Measurements from ENCODE around the gene ANKRD17. TPM values are rescaled to one million over a fixed set of nuclear protein-coding genes. Genes with fewer than 3 reads are reported as not detected.

The ANKRD17 gene
- total and polyA plus RNA-seq, 5 donors = 9.6 to 59.4 (median 52.3) TPM

GRCh38 chr4:73080789-73081188 is 177.8 kb downstream of the ANKRD17 start:
- Histone ChIP-seq H3K4me3 (ENCODE audit: low read length) (no peak overlapping the region), H3K4me1 (ENCODE audit: control insufficient read depth, insufficient read depth, low read length) (no peaks in the 10 kb centered on the region), H3K27me3 (ENCODE audit: control insufficient read depth, insufficient read depth) (no peaks in the 10 kb centered on the region), H3K27ac (ENCODE audit: low read length) (no peak overlapping the region), H3K9me3 (ENCODE audit: control insufficient read depth, low read length) (no peaks in the 10 kb centered on the region)
- WGBS = 71% methylated on average over 3 of the region's 3 CpGs
- ATAC-seq (no peak), DNase-seq (no peak)
- intact Hi-C loops (cut with DNase I) = no loop called here

GRCh38 chr4:73075832-73076231 is 182.8 kb downstream of the ANKRD17 start:
- H3K4me3 ChIP-seq (ENCODE audit: low read length) = no peak overlapping the region
- ATAC-seq (no peak), DNase-seq (no peak)
- H3K27me3 ChIP-seq (ENCODE audit: control insufficient read depth, insufficient read depth) = no peaks in the 10 kb centered on the region
- intact Hi-C loops (cut with DNase I) = no loop called here
- 84% methylated on average over 3 of the region's 3 CpGs for WGBS
- H3K9me3 ChIP-seq (ENCODE audit: control insufficient read depth, low read length) = no peaks in the 10 kb centered on the region
- no peaks in the 10 kb centered on the region for H3K4me1 ChIP-seq (ENCODE audit: control insufficient read depth, insufficient read depth, low read length)
- H3K27ac ChIP-seq (ENCODE audit: low read length) = no peak overlapping the region

- DNase-seq (no peak), ATAC-seq (peak in 1 of 2 donors; percentile 5)
- Histone ChIP-seq H3K4me3 (ENCODE audit: low read length) (peak overlapping the region; percentile 66), H3K27me3 (ENCODE audit: control insufficient read depth, insufficient read depth) (no peaks in the 10 kb centered on the region), H3K4me1 (ENCODE audit: control insufficient read depth, insufficient read depth, low read length) (no peaks in the 10 kb centered on the region), H3K9me3 (ENCODE audit: control insufficient read depth, low read length) (no peaks in the 10 kb centered on the region), H3K27ac (ENCODE audit: low read length) (peak overlapping the region; percentile 92)
- intact Hi-C loops (cut with DNase I) = loop anchor here in 2 of 4 donors (5.0 kb wide), 2 partner anchors 187 to 192 kb away; partner anchors contain the start of gene ANKRD17 (in 1 of the 2)
- 4% methylated on average over 9 of the region's 9 CpGs for WGBS
Measured at GRCh38 chr4:73070074-73070390, 188.6 kb downstream of the ANKRD17 start.

- intact Hi-C loops (cut with DNase I) = loop anchor here in 3 of 4 donors (5.0 kb wide), 2 partner anchors 188 to 193 kb away; partner anchors contain the start of gene ANKRD17 (in 2 of the 3)
- peak within 1 kb of the TSS; percentile 98 for H3K27ac ChIP-seq (ENCODE audit: low read length)
- ATAC-seq (peak; percentile 98), DNase-seq (peak; percentile 98 to 99 (median 99))
- under 1% methylated on average over 62 of the region's 62 CpGs for WGBS
- H3K4me3 ChIP-seq (ENCODE audit: low read length) = peak within 1 kb of the TSS; percentile 83
- no peaks in the 10 kb centered on the region for H3K4me1 ChIP-seq (ENCODE audit: control insufficient read depth, insufficient read depth, low read length)
- H3K27me3 ChIP-seq (ENCODE audit: control insufficient read depth, insufficient read depth) = no peaks in the 10 kb centered on the region
- H3K9me3 ChIP-seq (ENCODE audit: control insufficient read depth, low read length) = no peaks in the 10 kb centered on the region
Measured at GRCh38 chr4:73069338-73070073, 189.1 kb downstream of the ANKRD17 start, which contains the start of gene COX18. Gene COX18 (minus strand): TSS chr4:73069716. CDS start chr4:73069649, 67 bp downstream.

GRCh38 chr4:73068491-73069337 is 189.9 kb downstream of the ANKRD17 start:
- ATAC-seq = no peak
- Histone ChIP-seq H3K4me1 (ENCODE audit: control insufficient read depth, insufficient read depth, low read length) (no peaks in the 10 kb centered on the region), H3K4me3 (ENCODE audit: low read length) (peak overlapping the region; percentile 83)

GRCh38 chr4:73067971-73068394 is 190.6 kb downstream of the ANKRD17 start:
- intact Hi-C loops (cut with DNase I) = loop anchor here in 1 of 4 donors (5.0 kb wide), 1 partner anchor 189 kb away; the partner anchor contains the start of gene ANKRD17
- H3K4me1 ChIP-seq (ENCODE audit: control insufficient read depth, insufficient read depth, low read length) = no peaks in the 10 kb centered on the region
- H3K27ac ChIP-seq (ENCODE audit: low read length) = no peak overlapping the region
- H3K4me3 ChIP-seq (ENCODE audit: low read length) = peak overlapping the region; percentile 83
- 42% methylated on average over 4 of the region's 4 CpGs for WGBS
- no peak for ATAC-seq
- DNase-seq = no peak
- H3K27me3 ChIP-seq (ENCODE audit: control insufficient read depth, insufficient read depth) = no peaks in the 10 kb centered on the region
- no peaks in the 10 kb centered on the region for H3K9me3 ChIP-seq (ENCODE audit: control insufficient read depth, low read length)

More at GRCh38 chr4:73068491-73069337, 189.9 kb downstream of the ANKRD17 start:
- under 1% methylated on average over 27 of the region's 27 CpGs for WGBS
- intact Hi-C loops (cut with DNase I) = loop anchor here in 1 of 4 donors (5.0 kb wide), 1 partner anchor 189 kb away; the partner anchor contains the start of gene ANKRD17
- DNase-seq = no peak
- no peaks in the 10 kb centered on the region for H3K9me3 ChIP-seq (ENCODE audit: control insufficient read depth, low read length)
- H3K27me3 ChIP-seq (ENCODE audit: control insufficient read depth, insufficient read depth) = no peaks in the 10 kb centered on the region
- H3K27ac ChIP-seq (ENCODE audit: low read length) = peak overlapping the region; percentile 98

GRCh38 chr4:73066928-73067327 is 191.7 kb downstream of the ANKRD17 start:
- H3K27ac ChIP-seq (ENCODE audit: low read length) = no peak overlapping the region
- H3K4me1 ChIP-seq (ENCODE audit: control insufficient read depth, insufficient read depth, low read length) = no peaks in the 10 kb centered on the region
- DNase-seq (no peak), ATAC-seq (no peak)
- H3K4me3 ChIP-seq (ENCODE audit: low read length) = no peak overlapping the region
- H3K27me3 ChIP-seq (ENCODE audit: control insufficient read depth, insufficient read depth) = no peaks in the 10 kb centered on the region
- no peaks in the 10 kb centered on the region for H3K9me3 ChIP-seq (ENCODE audit: control insufficient read depth, low read length)
- 97% methylated on average over 2 of the region's 2 CpGs for WGBS
- intact Hi-C loops (cut with DNase I) = loop anchor here in 1 of 4 donors (5.0 kb wide), 1 partner anchor 190 kb away; the partner anchor contains the start of gene ANKRD17

- intact Hi-C loops (cut with DNase I) = loop anchor here in 1 of 4 donors (5.0 kb wide), 1 partner anchor 191 kb away; the partner anchor contains the start of gene ANKRD17
- no peak for DNase-seq
- Histone ChIP-seq H3K9me3 (ENCODE audit: control insufficient read depth, low read length) (no peaks in the 10 kb centered on the region), H3K27me3 (ENCODE audit: control insufficient read depth, insufficient read depth) (no peaks in the 10 kb centered on the region), H3K4me3 (ENCODE audit: low read length) (no peak overlapping the region), H3K4me1 (ENCODE audit: control insufficient read depth, insufficient read depth, low read length) (no peaks in the 10 kb centered on the region), H3K27ac (ENCODE audit: low read length) (no peak overlapping the region)
- ATAC-seq = no peak
- WGBS = 63% methylated on average over 3 of the region's 3 CpGs
Measured at GRCh38 chr4:73066445-73066844, 192.2 kb downstream of the ANKRD17 start.

- Histone ChIP-seq H3K27me3 (ENCODE audit: control insufficient read depth, insufficient read depth) (no peaks in the 10 kb centered on the region), H3K27ac (ENCODE audit: low read length) (no peak overlapping the region)
Measured at GRCh38 chr4:73064536-73064935, 194.1 kb downstream of the ANKRD17 start.

GRCh38 chr4:73055241-73055897 is 203.2 kb downstream of the ANKRD17 start:
- H3K27ac ChIP-seq (ENCODE audit: low read length) = no peak overlapping the region
- H3K4me1 ChIP-seq (ENCODE audit: control insufficient read depth, insufficient read depth, low read length) = no peaks in the 10 kb centered on the region
- ATAC-seq (no peak), DNase-seq (no peak)
- H3K9me3 ChIP-seq (ENCODE audit: control insufficient read depth, low read length) = no peaks in the 10 kb centered on the region
- H3K4me3 ChIP-seq (ENCODE audit: low read length) = no peak overlapping the region
- 68% methylated on average over 2 of the region's 2 CpGs for WGBS
- intact Hi-C loops (cut with DNase I) = no loop called here
- no peaks in the 10 kb centered on the region for H3K27me3 ChIP-seq (ENCODE audit: control insufficient read depth, insufficient read depth)

More at GRCh38 chr4:73064536-73064935, 194.1 kb downstream of the ANKRD17 start:
- H3K9me3 ChIP-seq (ENCODE audit: control insufficient read depth, low read length) = no peaks in the 10 kb centered on the region
- DNase-seq = no peak
- intact Hi-C loops (cut with DNase I) = no loop called here
- WGBS = 71% methylated on average over 4 of the region's 4 CpGs
- no peak overlapping the region for H3K4me3 ChIP-seq (ENCODE audit: low read length)
- ATAC-seq = no peak
- no peaks in the 10 kb centered on the region for H3K4me1 ChIP-seq (ENCODE audit: control insufficient read depth, insufficient read depth, low read length)
